ENCODE data around the gene TBC1D5. TPM values are rescaled to one million over a fixed set of nuclear protein-coding genes. Genes with fewer than 3 reads are reported as not detected.

Gene TBC1D5
- total and polyA plus RNA-seq, 10 donors: 6.4 to 140 (median 97.1) TPM

- Histone ChIP-seq H3K4me1 (peaks cover 0 to 17% (median 7%) of the 10 kb centered on the region in 6 donors), H3K9me3 (no peaks in the 10 kb centered on the region), H3K27ac (no peak overlapping the region), H3K4me3 (no peak overlapping the region), H3K27me3 (replicated peaks in 1 of 7) (no peaks in the 10 kb centered on the region), H3K36me3 (peaks cover 0 to 20% (median 4%) of the 10 kb centered on the region in 6 donors)
- WGBS, 5 donors: 0 to 36% (median 0%) methylated on average over 1 of the region's 1 CpG
- no peak for TF ChIP-seq POLR2A (IDR thresholded peaks at IDR 0.05)
- no peak for TF ChIP-seq POLR2AphosphoS5 (IDR thresholded peaks at IDR 0.05)
- no peak for TF ChIP-seq CTCF (IDR thresholded peaks at IDR 0.05 in 8 of 11, conservative IDR thresholded peaks at IDR 0.05 in 3 of 11)
- intact Hi-C loops (cut with DNase I; ENCODE audit: low total_unique reads): no loop called here
- no peak for DNase-seq
Measured at GRCh38 chr3:17304969-17305368, 437.5 kb downstream of the TBC1D5 start.

DNA sequence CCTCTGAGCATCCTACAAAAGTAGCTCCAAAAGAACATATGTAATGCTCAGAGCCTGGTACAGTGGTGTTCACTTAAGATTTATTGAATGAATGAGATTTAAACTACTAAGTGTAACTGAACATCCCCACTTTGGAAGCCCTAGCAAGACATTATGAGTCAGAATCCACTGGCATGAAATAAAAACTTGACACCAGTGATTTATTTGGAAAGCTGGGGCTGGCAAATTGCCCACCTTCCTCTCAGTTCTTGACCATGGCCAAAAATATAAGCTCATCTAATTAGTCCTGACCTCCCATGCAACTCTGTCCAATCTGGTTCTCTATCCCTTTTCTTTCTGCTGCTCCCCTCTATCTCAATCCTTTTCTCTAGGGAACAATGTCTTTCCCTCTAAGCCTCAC, 439.7 kb downstream of the TBC1D5 start:
- intact Hi-C loops (cut with DNase I; ENCODE audit: low total_unique reads): no loop called here
- no peak overlapping the region for H3K4me3 ChIP-seq
- no peaks in the 10 kb centered on the region for H3K27me3 ChIP-seq (replicated peaks in 1 of 7)
- peaks cover 0 to 18% (median 7%) of the 10 kb centered on the region in 6 donors for H3K4me1 ChIP-seq
- DNase-seq: no peak
- peaks cover 0 to 27% (median 3%) of the 10 kb centered on the region in 6 donors for H3K36me3 ChIP-seq
- TF ChIP-seq CTCF (IDR thresholded peaks at IDR 0.05 in 8 of 11, conservative IDR thresholded peaks at IDR 0.05 in 3 of 11) (no peak), POLR2AphosphoS5 (IDR thresholded peaks at IDR 0.05) (no peak), POLR2A (IDR thresholded peaks at IDR 0.05) (no peak)
- H3K27ac ChIP-seq: no peak overlapping the region
- no peaks in the 10 kb centered on the region for H3K9me3 ChIP-seq

DNA sequence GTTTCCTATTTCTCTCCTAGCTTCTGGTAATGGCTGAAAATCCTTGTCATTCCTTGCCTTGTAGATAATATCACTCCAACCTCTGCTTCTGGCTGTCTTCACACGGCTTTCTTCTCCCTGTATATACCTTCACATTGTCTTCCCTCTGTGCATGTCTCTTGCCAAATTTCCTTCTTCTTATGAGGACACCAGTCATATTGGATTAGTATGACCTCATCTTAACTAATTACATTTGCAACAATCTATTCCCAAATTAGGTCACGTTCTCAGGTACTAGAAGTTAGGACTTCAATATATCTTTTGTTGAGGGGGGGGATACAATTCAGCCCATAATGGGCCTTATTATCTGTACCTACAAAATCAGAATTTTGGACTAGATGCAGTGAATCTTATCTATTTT, 440.3 kb downstream of the TBC1D5 start:
- Histone ChIP-seq H3K4me3 (no peak overlapping the region), H3K27ac (no peak overlapping the region), H3K4me1 (peaks cover 0 to 18% (median 7%) of the 10 kb centered on the region in 6 donors), H3K9me3 (no peaks in the 10 kb centered on the region), H3K36me3 (peaks cover 0 to 27% (median under 1%) of the 10 kb centered on the region in 6 donors), H3K27me3 (replicated peaks in 1 of 7) (no peaks in the 10 kb centered on the region)
- intact Hi-C loops (cut with DNase I; ENCODE audit: low total_unique reads): no loop called here
- DNase-seq: no peak
- TF ChIP-seq CTCF (IDR thresholded peaks at IDR 0.05 in 8 of 11, conservative IDR thresholded peaks at IDR 0.05 in 3 of 11): no peak
- no peak for TF ChIP-seq POLR2AphosphoS5 (IDR thresholded peaks at IDR 0.05)
- no peak for TF ChIP-seq POLR2A (IDR thresholded peaks at IDR 0.05)
- whole genome bisulfite sequencing, 5 donors: 79 to 97% (median 81%) methylated on average over 2 of the region's 2 CpGs

- TF ChIP-seq CTCF (IDR thresholded peaks at IDR 0.05 in 8 of 11, conservative IDR thresholded peaks at IDR 0.05 in 3 of 11) (no peak), POLR2AphosphoS5 (IDR thresholded peaks at IDR 0.05) (no peak), POLR2A (IDR thresholded peaks at IDR 0.05) (no peak)
Measured at GRCh38 chr3:17301271-17301670, 441.2 kb downstream of the TBC1D5 start.

More at GRCh38 chr3:17301271-17301670, 441.2 kb downstream of the TBC1D5 start:
- Histone ChIP-seq H3K9me3 (no peaks in the 10 kb centered on the region), H3K27me3 (replicated peaks in 1 of 7) (no peaks in the 10 kb centered on the region), H3K4me1 (peaks cover 0 to 18% (median 7%) of the 10 kb centered on the region in 6 donors), H3K36me3 (peaks cover 0 to 24% (median 0%) of the 10 kb centered on the region in 6 donors), H3K4me3 (no peak overlapping the region), H3K27ac (no peak overlapping the region)
- no peak for DNase-seq
- intact Hi-C loops (cut with DNase I; ENCODE audit: low total_unique reads): no loop called here
- WGBS, 5 donors: 63 to 82% (median 73%) methylated on average over 2 of the region's 2 CpGs
